Right lobe of liver (tissue), 6 donors: ENCODE data around the gene NADSYN1. TPM values are rescaled to one million over a fixed set of nuclear protein-coding genes. Genes with fewer than 3 reads are reported as not detected.
A peak's percentile ranks its signal among the peaks of the same experiment; 100 is the strongest.

Experiments used
- ATAC-seq, 4 donors: fragments of 200-7000 bp; cut with Tn5 transposase; one replicate each; pipeline ENCODE4 v1.9.1; 2020; ENCODE audit warnings: mild to moderate bottlenecking in 4 of 4, moderate library complexity in 4 of 4
- DNase-seq, 3 donors: peaks; one replicate each; pipeline ENCODE4 v3.0.0-alpha.2; 2020
- H3K27ac ChIP-seq, 3 donors: fragments of 200-600 bp; one replicate each; pipeline ENCODE4 v1.8.0; 2022
- H3K27me3 ChIP-seq, 2 donors: fragments of 200-600 bp; one replicate each; pipeline ENCODE4 v1.8.0; 2022
- H3K36me3 ChIP-seq, 4 donors: fragments of 200-600 bp; sonication (generic) in 1 of 4; one replicate each; pipeline versions ENCODE4 v1.5.1 to v1.8.0; 2017 to 2022; ENCODE audit warnings: control low read depth in 1 of 4
- H3K4me1 ChIP-seq, 4 donors: fragments of 200-600 bp; sonication (generic) in 1 of 4; one replicate each; pipeline versions ENCODE4 v1.5.1 to v1.8.0; 2017 to 2022; ENCODE audit warnings: control low read depth in 1 of 4
- H3K4me3 ChIP-seq, 3 donors: fragments of 200-600 bp; one replicate each; pipeline ENCODE4 v1.8.0; 2022
- H3K9me3 ChIP-seq, 4 donors: fragments of 200-600 bp; sonication (generic) in 1 of 4; one replicate each; pipeline versions ENCODE4 v1.5.1 to v1.8.0; 2017 to 2022; ENCODE audit warnings: control low read depth in 1 of 4
- CTCF ChIP-seq, 4 donors: fragments of 200-600 bp in 3 of 4; fragments of 450-650 bp in 1 of 4; IDR thresholded peaks; one replicate each; pipeline versions ENCODE4 v1.5.1 to v1.8.0; 2016 to 2022; ENCODE audit warnings: antibody characterized with exemption in 4 of 4, mild to moderate bottlenecking in 2 of 4
- POLR2A ChIP-seq: fragments of 450-650 bp; IDR thresholded peaks from one replicate; pipeline ENCODE4 v1.6.1; 2017; ENCODE audit warnings: antibody characterized with exemption, mild to moderate bottlenecking
- WGBS: methylation state at CpG from one replicate; pipeline ENCODE4 v1.1.6; 2018; ENCODE audit warnings: low coverage, low lambda C conversion rate; ENCODE audit not compliant: insufficient coverage; ENCODE audit errors: missing lambda C conversion rate; 5-methylcytosine and 5-hydroxymethylcytosine counted together
- intact Hi-C, 2 donors: fragments of 100-400 bp; cut with DNase I; formaldehyde crosslinking; loops; one replicate each; pipeline versions ENCODE4 v1.11.2 to v1.14.1; 2022
- total RNA-seq, 6 experiments: library from RNA; depleted of rRNA in 2 of 6; stranded (reverse); fragments of >200 nt in 2 of 6; fragmentation: NEBNext Ultra II Directional in 3 of 6; extraction: Animal tissue kit (Norgen Biotek cat#: 25700) in 3 of 6; gene quantifications; one replicate each; pipeline versions ENCODE4 v1.1.0 to v1.2.4, GENCODE V29; 2016 to 2023
- donor health status: DM: no; HTN: yes; CAD: no.
- donor health status: DM: no; HTN: no; CAD: no.
- donor health status: DM: no; HTN: no; CAD: no.
- donor health status: DM: no; HTN: yes; CAD: no.
- donor health status: DM: no; HTN: yes; CAD: no.

The NADSYN1 gene
- total RNA-seq, 6 experiments from 2014 or later = 26.4 to 54.7 (median 35.4) TPM

- WGBS = 94% methylated on average over 8 of the region's 21 CpGs
- no peaks in the 10 kb centered on the region for H3K27me3 ChIP-seq
- ATAC-seq (no peak), DNase-seq (peak in 1 of 3 donors; percentile 33)
- H3K36me3 ChIP-seq = peaks cover 0 to 42% (median 9%) of the 10 kb centered on the region in 4 donors
- intact Hi-C loops = no loop called here
- no peak overlapping the region for H3K27ac ChIP-seq
- no peak overlapping the region for H3K4me3 ChIP-seq
- H3K4me1 ChIP-seq = no peaks in the 10 kb centered on the region
- TF ChIP-seq CTCF (IDR thresholded peaks at IDR 0.05) = no peak
- TF ChIP-seq POLR2A = no peak
- no peaks in the 10 kb centered on the region for H3K9me3 ChIP-seq
These were observed 23.0 kb downstream of the NADSYN1 start for GRCh38 chr11:71476031-71476430.

- intact Hi-C loops = no loop called here
- H3K9me3 ChIP-seq = no peaks in the 10 kb centered on the region
- DNase-seq (peak in 1 of 3 donors; percentile 42), ATAC-seq (no peak)
- H3K27ac ChIP-seq = no peak overlapping the region
- peaks cover 0 to 42% (median 9%) of the 10 kb centered on the region in 4 donors for H3K36me3 ChIP-seq
- WGBS = 60% methylated on average over 1 of the region's 34 CpGs
- no peaks in the 10 kb centered on the region for H3K27me3 ChIP-seq
- no peak overlapping the region for H3K4me3 ChIP-seq
- no peaks in the 10 kb centered on the region for H3K4me1 ChIP-seq
- TF ChIP-seq CTCF (IDR thresholded peaks at IDR 0.05) (no peak), POLR2A (no peak)
These were observed 24.1 kb downstream of the NADSYN1 start for GRCh38 chr11:71476926-71477640.

GRCh38 chr11:71477641-71478527 is 24.9 kb downstream of the NADSYN1 start:
- no peaks in the 10 kb centered on the region for H3K9me3 ChIP-seq
- intact Hi-C loops = no loop called here
- ATAC-seq (no peak), DNase-seq (peak in 1 of 3 donors; percentile 17)
- TF ChIP-seq CTCF (IDR thresholded peaks at IDR 0.05) (no peak), POLR2A (no peak)
- H3K36me3 ChIP-seq = peaks cover 0 to 37% (median 10%) of the 10 kb centered on the region in 4 donors
- no peak overlapping the region for H3K27ac ChIP-seq
- no peaks in the 10 kb centered on the region for H3K27me3 ChIP-seq
- no peak overlapping the region for H3K4me3 ChIP-seq
- H3K4me1 ChIP-seq = no peaks in the 10 kb centered on the region
- 83% methylated on average over 13 of the region's 25 CpGs for WGBS

- no peaks in the 10 kb centered on the region for H3K27me3 ChIP-seq
- no peaks in the 10 kb centered on the region for H3K4me1 ChIP-seq
- H3K4me3 ChIP-seq = no peak overlapping the region
- 89% methylated on average over 8 of the region's 11 CpGs for WGBS
- H3K9me3 ChIP-seq = no peaks in the 10 kb centered on the region
- H3K36me3 ChIP-seq = peaks cover 0 to 37% (median 9%) of the 10 kb centered on the region in 4 donors
- no peak overlapping the region for H3K27ac ChIP-seq
- intact Hi-C loops = no loop called here
- no peak for ATAC-seq
- TF ChIP-seq CTCF (IDR thresholded peaks at IDR 0.05) (no peak), POLR2A (no peak)
- peak in 1 of 3 donors; percentile 35 for DNase-seq
These were observed 25.5 kb downstream of the NADSYN1 start for GRCh38 chr11:71478528-71478840.
